GM12891 (cell line): ENCODE data around the gene PRUNE2.
A peak's percentile ranks its signal among the peaks of the same experiment; 100 is the strongest.

Experiments
- DNase-seq: peaks from one replicate; pipeline ENCODE4 v3.0.0; 2011; ENCODE audit warnings: low spot score; ENCODE audit not compliant: insufficient read length
- FAIRE-seq: peaks from 2 replicates; lab custom pipeline; 2011; peaks lifted over from hg19 to GRCh38; lab: Jason Lieb, UNC
- PAX5 ChIP-seq: IDR thresholded peaks from 2 replicates; pipeline ENCODE4 v1.6.1; 2011; ENCODE audit warnings: low read length, moderate library complexity, mild to moderate bottlenecking; ENCODE audit not compliant: insufficient read depth, severe bottlenecking
- POLR2A ChIP-seq: IDR thresholded peaks from 2 replicates; pipeline ENCODE4 v1.6.1; 2011; ENCODE audit warnings: low read depth, low read length, control low read depth
- POLR2AphosphoS5 ChIP-seq: IDR thresholded peaks from 2 replicates; pipeline ENCODE4 v1.6.1; 2011; ENCODE audit warnings: low read depth, low read length, control low read depth
- POU2F2 ChIP-seq: IDR thresholded peaks from 2 replicates; pipeline ENCODE4 v1.6.1; 2011; ENCODE audit warnings: low read depth, mild to moderate bottlenecking, control low read depth, low read length, moderate library complexity
- SPI1 ChIP-seq: IDR thresholded peaks from 2 replicates; pipeline ENCODE4 v1.6.1; 2011; ENCODE audit warnings: low read depth, low read length, control low read depth
- TAF1 ChIP-seq: IDR thresholded peaks from 2 replicates; pipeline ENCODE4 v1.6.1; 2011; ENCODE audit warnings: low read depth, low read length, control low read depth

PRUNE2 gene

GRCh38 chr9:76887951-76888350, 18.0 kb downstream of the PRUNE2 start:
- TF ChIP-seq POLR2A: no peak
- TF ChIP-seq SPI1: no peak
- TF ChIP-seq PAX5: no peak
- TF ChIP-seq TAF1: no peak
- no peak for TF ChIP-seq POU2F2
- no peak for TF ChIP-seq POLR2AphosphoS5
- DNase-seq (no peak), FAIRE-seq (peak; percentile 57)

- TF ChIP-seq SPI1 (peak; percentile 74), TAF1 (peak; percentile 28; the same call in 1 of the 2 replicates), PAX5 (no peak), POU2F2 (no peak), POLR2A (no peak)
- no peak for DNase-seq
- FAIRE-seq: peak; percentile 41
These were observed 18.7 kb downstream of the PRUNE2 start for GRCh38 chr9:76887003-76887821.

GRCh38 chr9:76886318-76886717, 19.6 kb downstream of the PRUNE2 start:
- DNase-seq (no peak), FAIRE-seq (no peak)
- TF ChIP-seq TAF1 (no peak), POU2F2 (no peak), POLR2AphosphoS5 (no peak), POLR2A (no peak)

- FAIRE-seq: no peak
These were observed 21.1 kb downstream of the PRUNE2 start for GRCh38 chr9:76884823-76885222.

GRCh38 chr9:76883341-76883855, 22.5 kb downstream of the PRUNE2 start:
- FAIRE-seq: peak; percentile 5
- no peak for DNase-seq
- no peak for TF ChIP-seq PAX5
- no peak for TF ChIP-seq TAF1

More at GRCh38 chr9:76884823-76885222, 21.1 kb downstream of the PRUNE2 start:
- TF ChIP-seq SPI1 (no peak), POLR2AphosphoS5 (no peak), POLR2A (no peak), TAF1 (no peak), POU2F2 (no peak)
- no peak for DNase-seq

GRCh38 chr9:76882686-76883085, 23.2 kb downstream of the PRUNE2 start:
- peak; percentile 13 for FAIRE-seq
- peak; percentile 97 for TF ChIP-seq SPI1
- no peak for TF ChIP-seq TAF1
- DNase-seq: no peak

- TF ChIP-seq PAX5: no peak
- FAIRE-seq: no peak
- DNase-seq: no peak
These were observed 25.7 kb downstream of the PRUNE2 start for GRCh38 chr9:76880210-76880609.

GRCh38 chr9:76878933-76879332, 27.0 kb downstream of the PRUNE2 start:
- no peak for DNase-seq
- FAIRE-seq: no peak
- no peak for TF ChIP-seq PAX5
- no peak for TF ChIP-seq POLR2A
- no peak for TF ChIP-seq POLR2AphosphoS5
- no peak for TF ChIP-seq TAF1
- TF ChIP-seq SPI1: no peak
- no peak for TF ChIP-seq POU2F2

- no peak for FAIRE-seq
- no peak for DNase-seq
- TF ChIP-seq TAF1 (no peak), POU2F2 (no peak), POLR2A (no peak), SPI1 (no peak), PAX5 (no peak), POLR2AphosphoS5 (no peak)
These were observed 28.0 kb downstream of the PRUNE2 start for GRCh38 chr9:76877961-76878360.

GRCh38 chr9:76876098-76876497, 29.8 kb downstream of the PRUNE2 start:
- FAIRE-seq (no peak), DNase-seq (no peak)
- TF ChIP-seq TAF1: no peak

GRCh38 chr9:76873821-76874220, 32.1 kb downstream of the PRUNE2 start:
- DNase-seq (no peak), FAIRE-seq (no peak)
- TF ChIP-seq POLR2A: no peak
- no peak for TF ChIP-seq PAX5
- TF ChIP-seq POU2F2: no peak
- TF ChIP-seq TAF1: no peak
- no peak for TF ChIP-seq SPI1
- TF ChIP-seq POLR2AphosphoS5: no peak
